Activated CD4-positive, alpha-beta T cell treated with anti-CD3 and anti-CD28 coated beads, Interleukin-2, amount 10 ng/mL, durations not matched to agents 24 days and 14 days (primary cell): ENCODE measurements around the gene GLT8D2. TPM values are rescaled to one million over a fixed set of nuclear protein-coding genes. Genes with fewer than 3 reads are reported as not detected.

ENCODE experiments used
- DNase-seq: peaks from one replicate; pipeline ENCODE4 v3.0.0; 2022
- H3K27ac Mint-ChIP-seq: one replicate; pipeline ENCODE4 v1.8.0; 2022; ENCODE audit warnings: mild to moderate bottlenecking, mixed read lengths
- H3K27me3 Mint-ChIP-seq: one replicate; pipeline ENCODE4 v1.8.0; 2022; ENCODE audit warnings: mixed read lengths
- H3K36me3 Mint-ChIP-seq: one replicate; pipeline ENCODE4 v1.8.0; 2022; ENCODE audit warnings: low read depth, mild to moderate bottlenecking, mixed read lengths
- H3K4me1 Mint-ChIP-seq: one replicate; pipeline ENCODE4 v1.8.0; 2021; ENCODE audit warnings: mixed read lengths
- H3K4me3 Mint-ChIP-seq: one replicate; pipeline ENCODE4 v1.8.0; 2022; ENCODE audit warnings: mild to moderate bottlenecking, moderate library complexity, mixed read lengths
- H3K9me3 Mint-ChIP-seq: one replicate; pipeline ENCODE4 v1.8.0; 2021; ENCODE audit warnings: mixed read lengths
- intact Hi-C: fragments of 100-400 bp; cut with micrococcal nuclease; formaldehyde crosslinking; loops from one replicate; pipeline ENCODE4 v1.15.1; 2023
- total RNA-seq: library from RNA; stranded (reverse); gene quantifications from 2 replicates; pipeline ENCODE4 v1.2.3, GENCODE V29; 2022

Gene GLT8D2
- 0.31 TPM in 1 of 2 replicates, not detected in the other for total RNA-seq

DNA sequence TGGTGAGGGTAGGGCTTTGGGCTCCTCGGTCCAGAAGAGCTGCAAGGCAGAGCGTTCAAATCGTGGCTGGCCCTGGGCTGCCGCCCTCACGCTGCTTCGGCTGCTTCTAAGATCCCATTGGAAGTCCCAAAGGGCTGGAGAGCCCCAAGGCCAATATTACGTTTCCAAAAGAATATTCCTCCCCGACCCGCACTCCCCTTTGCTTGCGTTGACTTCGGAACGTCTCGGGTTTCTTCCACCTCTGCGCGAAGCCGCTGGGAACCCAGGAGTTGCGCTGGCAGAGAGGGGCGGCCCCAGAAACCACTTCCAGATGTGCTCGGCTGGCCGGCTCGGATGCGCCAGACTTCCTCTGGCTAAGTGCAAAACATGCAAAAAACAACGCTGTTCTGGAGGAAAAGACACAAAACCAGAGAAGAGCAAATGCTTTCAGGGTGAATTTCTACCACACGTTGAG, at the start of gene GLT8D2:
Gene GLT8D2 (minus strand): TSS at position 285 of the 454 bp plus-strand sequence. CDS start 30,539 bp downstream, outside the sequence.
- intact Hi-C loops, result no loop called here
- Mint-ChIP-seq H3K27ac (no peak within 1 kb of the TSS), H3K36me3 (no peaks in the 10 kb centered on the region), H3K4me3 (peak within 1 kb of the TSS; percentile 47), H3K27me3 (peaks cover 56% of the 10 kb centered on the region), H3K4me1 (peaks cover 4% of the 10 kb centered on the region), H3K9me3 (no peaks in the 10 kb centered on the region)
- DNase-seq, result peak; percentile 64

- Mint-ChIP-seq H3K36me3 (peaks cover 31% of the 10 kb centered on the region), H3K9me3 (no peaks in the 10 kb centered on the region), H3K27ac (no peak overlapping the region), H3K27me3 (no peaks in the 10 kb centered on the region), H3K4me3 (no peak overlapping the region), H3K4me1 (no peaks in the 10 kb centered on the region)
- no peak for DNase-seq
- intact Hi-C loops, result no loop called here
These were observed 48.0 kb upstream of the GLT8D2 start for GRCh38 chr12:104097954-104098353.

GRCh38 chr12:104095289-104095688, 45.3 kb upstream of the GLT8D2 start:
- no peaks in the 10 kb centered on the region for H3K27me3 Mint-ChIP-seq
- no peaks in the 10 kb centered on the region for H3K4me1 Mint-ChIP-seq
- H3K4me3 Mint-ChIP-seq, result no peak overlapping the region
- H3K27ac Mint-ChIP-seq, result no peak overlapping the region
- peaks cover 28% of the 10 kb centered on the region for H3K36me3 Mint-ChIP-seq
- no peak for DNase-seq
- intact Hi-C loops, result no loop called here
- H3K9me3 Mint-ChIP-seq, result no peaks in the 10 kb centered on the region

DNA sequence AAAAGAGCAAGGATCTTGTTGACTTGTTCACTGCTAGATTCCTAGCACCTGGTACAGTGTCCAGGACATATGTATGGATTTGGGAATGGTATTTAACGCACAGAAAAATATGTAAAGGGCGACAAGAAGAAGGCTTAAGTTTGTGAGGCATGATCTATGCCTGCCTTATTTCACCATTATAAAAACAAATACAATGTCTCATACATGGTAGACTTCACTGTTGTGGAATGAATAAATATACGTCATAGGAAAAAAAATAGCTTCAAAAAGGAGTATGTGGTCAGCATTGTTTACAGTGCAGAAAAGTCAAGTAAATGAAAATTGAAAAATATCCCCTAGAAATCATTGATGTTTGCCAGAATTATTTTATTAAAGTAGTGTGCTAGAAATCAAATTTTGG, 44.3 kb upstream of the GLT8D2 start:
- DNase-seq, result no peak
- no peaks in the 10 kb centered on the region for H3K27me3 Mint-ChIP-seq
- H3K4me1 Mint-ChIP-seq, result no peaks in the 10 kb centered on the region
- H3K4me3 Mint-ChIP-seq, result no peak overlapping the region
- no peak overlapping the region for H3K27ac Mint-ChIP-seq
- no peaks in the 10 kb centered on the region for H3K9me3 Mint-ChIP-seq
- peaks cover 34% of the 10 kb centered on the region for H3K36me3 Mint-ChIP-seq
- intact Hi-C loops, result no loop called here

GRCh38 chr12:104091136-104091535, 41.1 kb upstream of the GLT8D2 start:
- Mint-ChIP-seq H3K27me3 (no peaks in the 10 kb centered on the region), H3K4me3 (no peak overlapping the region), H3K27ac (no peak overlapping the region), H3K9me3 (no peaks in the 10 kb centered on the region), H3K36me3 (peaks cover 38% of the 10 kb centered on the region), H3K4me1 (no peaks in the 10 kb centered on the region)
- DNase-seq, result no peak
- intact Hi-C loops, result no loop called here

GRCh38 chr12:104090685-104091084, 40.7 kb upstream of the GLT8D2 start:
- H3K36me3 Mint-ChIP-seq, result peaks cover 40% of the 10 kb centered on the region
- H3K9me3 Mint-ChIP-seq, result no peaks in the 10 kb centered on the region
- no peak for DNase-seq
- no peak overlapping the region for H3K4me3 Mint-ChIP-seq
- H3K27me3 Mint-ChIP-seq, result no peaks in the 10 kb centered on the region
- no peak overlapping the region for H3K27ac Mint-ChIP-seq
- H3K4me1 Mint-ChIP-seq, result no peaks in the 10 kb centered on the region
- intact Hi-C loops, result no loop called here

DNA sequence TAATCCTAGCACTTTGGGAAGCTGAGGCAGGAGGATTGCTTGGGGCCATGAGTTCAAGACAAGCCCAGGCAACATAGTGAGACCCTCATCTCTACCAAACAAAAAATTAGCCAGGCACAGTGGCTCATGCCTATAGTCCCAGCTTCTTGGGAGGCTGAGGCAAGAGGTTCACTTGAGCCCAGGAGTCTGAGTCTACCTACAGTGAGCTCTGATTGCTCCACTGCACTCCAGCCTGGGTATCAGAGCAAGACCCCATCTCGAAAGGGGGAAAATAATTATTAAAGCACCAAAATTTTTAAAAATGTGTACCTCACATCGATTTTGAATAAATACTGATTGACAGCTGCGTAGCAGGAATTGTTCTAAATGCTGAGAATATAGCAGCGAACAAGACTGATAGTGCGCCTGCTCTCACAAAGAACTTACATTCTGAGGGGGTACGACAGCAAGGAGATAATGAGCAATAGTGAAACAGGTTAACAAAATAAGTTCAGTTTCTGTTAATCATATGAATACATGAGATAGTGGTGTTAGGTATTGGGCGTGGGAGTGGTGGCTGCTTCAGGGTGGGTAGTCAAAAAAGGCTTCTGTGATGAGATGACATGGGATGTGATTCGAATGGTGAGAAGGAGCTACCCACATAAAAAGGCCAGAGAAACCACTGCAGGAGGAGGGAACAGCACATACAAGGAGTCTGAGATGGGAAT, 33.9 kb upstream of the GLT8D2 start:
- H3K27ac Mint-ChIP-seq, result peak overlapping the region; percentile 47
- H3K4me1 Mint-ChIP-seq, result peaks cover 10% of the 10 kb centered on the region
- H3K9me3 Mint-ChIP-seq, result no peaks in the 10 kb centered on the region
- intact Hi-C loops, result loop anchor here (1.0 kb wide), 1 partner anchor 20 kb away; the partner anchor contains the start of gene HCFC2
- no peaks in the 10 kb centered on the region for H3K27me3 Mint-ChIP-seq
- peak overlapping the region; percentile 34 for H3K4me3 Mint-ChIP-seq
- DNase-seq, result peak; percentile 52
- peaks cover 45% of the 10 kb centered on the region for H3K36me3 Mint-ChIP-seq

GRCh38 chr12:104080764-104081163, 30.8 kb upstream of the GLT8D2 start:
- Mint-ChIP-seq H3K27ac (no peak overlapping the region), H3K9me3 (no peaks in the 10 kb centered on the region), H3K36me3 (peaks cover 36% of the 10 kb centered on the region), H3K4me1 (peaks cover 10% of the 10 kb centered on the region), H3K27me3 (no peaks in the 10 kb centered on the region), H3K4me3 (no peak overlapping the region)
- no peak for DNase-seq
- intact Hi-C loops, result no loop called here

GRCh38 chr12:104079024-104079423, 29.0 kb upstream of the GLT8D2 start:
- H3K9me3 Mint-ChIP-seq, result no peaks in the 10 kb centered on the region
- H3K4me3 Mint-ChIP-seq, result no peak overlapping the region
- peaks cover 31% of the 10 kb centered on the region for H3K36me3 Mint-ChIP-seq
- DNase-seq, result no peak
- no peak overlapping the region for H3K27ac Mint-ChIP-seq
- H3K4me1 Mint-ChIP-seq, result peaks cover 3% of the 10 kb centered on the region
- intact Hi-C loops, result no loop called here
- no peaks in the 10 kb centered on the region for H3K27me3 Mint-ChIP-seq

DNA sequence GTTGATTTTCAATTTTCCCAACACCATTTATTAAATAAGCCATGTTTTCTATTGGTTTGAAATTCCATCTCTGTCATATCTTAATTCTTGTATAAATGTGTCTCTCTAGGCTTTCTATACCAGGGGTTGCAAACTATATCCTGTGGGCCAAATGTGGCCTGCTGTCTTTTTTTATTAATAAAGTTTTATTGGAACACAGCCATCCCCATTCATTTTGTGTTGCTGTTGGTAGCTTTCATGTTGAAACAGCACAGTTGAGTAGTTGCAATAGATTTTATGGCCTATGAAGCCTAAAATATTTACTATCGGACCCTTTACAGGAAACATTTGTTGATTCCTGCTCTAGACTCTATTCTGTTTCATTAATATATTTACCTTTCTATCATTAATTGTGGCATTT, 23.7 kb upstream of the GLT8D2 start:
- DNase-seq, result no peak
- Mint-ChIP-seq H3K27me3 (no peaks in the 10 kb centered on the region), H3K4me3 (no peak overlapping the region), H3K9me3 (no peaks in the 10 kb centered on the region), H3K36me3 (peaks cover 22% of the 10 kb centered on the region), H3K4me1 (no peaks in the 10 kb centered on the region), H3K27ac (no peak overlapping the region)
- intact Hi-C loops, result no loop called here

DNA sequence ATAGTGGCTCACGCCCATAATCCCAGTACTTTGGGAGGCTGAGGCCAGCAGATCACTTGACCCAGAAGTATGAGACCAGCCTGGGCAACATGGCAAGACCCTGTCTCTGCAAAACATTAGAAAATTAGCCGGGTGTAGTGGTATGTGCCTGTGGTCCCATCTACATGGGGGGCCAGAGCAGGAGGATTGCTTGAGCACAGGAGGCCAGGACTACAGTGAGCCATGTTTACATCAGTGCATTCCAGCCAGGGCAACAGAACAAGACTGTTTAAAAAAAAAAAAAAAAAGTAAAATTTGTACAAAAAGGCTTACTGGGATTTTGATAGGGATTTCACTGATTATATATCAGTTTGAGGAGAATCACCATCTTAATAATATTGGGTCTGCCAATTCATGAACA, 22.1 kb upstream of the GLT8D2 start:
- Mint-ChIP-seq H3K4me3 (no peak overlapping the region), H3K36me3 (peaks cover 29% of the 10 kb centered on the region), H3K27me3 (no peaks in the 10 kb centered on the region), H3K4me1 (peaks cover 2% of the 10 kb centered on the region), H3K9me3 (no peaks in the 10 kb centered on the region), H3K27ac (no peak overlapping the region)
- intact Hi-C loops, result no loop called here
- no peak for DNase-seq

DNA sequence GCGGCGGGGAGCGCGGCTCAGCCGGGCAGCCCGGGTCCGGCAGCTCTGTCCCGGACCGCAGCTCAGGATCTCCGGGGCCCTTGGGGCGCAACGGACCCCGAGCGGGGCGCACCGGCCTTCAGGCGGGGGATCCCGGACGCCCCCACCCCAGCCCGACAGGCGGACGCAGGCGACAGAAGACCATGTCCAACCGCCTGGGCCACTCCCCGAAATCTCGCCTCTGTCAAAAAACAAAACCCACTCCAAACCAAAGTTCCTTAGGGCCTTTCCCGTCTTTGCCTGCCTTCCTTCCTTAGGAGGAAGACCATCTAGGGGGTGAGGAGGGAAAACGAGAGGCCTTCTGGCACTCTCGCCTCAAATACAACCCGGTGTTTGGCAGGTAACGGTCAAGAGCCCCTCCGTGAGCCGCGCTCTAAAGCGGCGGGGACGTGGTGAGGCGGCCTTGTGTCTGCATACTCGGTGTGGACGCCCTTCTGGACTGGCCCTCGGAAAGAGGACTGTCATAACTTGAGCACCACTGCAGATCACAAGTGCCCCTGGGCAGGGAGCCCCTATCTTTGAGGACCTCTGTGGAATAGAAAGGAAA, 14.9 kb upstream of the GLT8D2 start:
- H3K4me3 Mint-ChIP-seq, result peak overlapping the region; percentile 98
- intact Hi-C loops, result loop anchor here (1.0 to 5.0 kb wide), 7 partner anchors 19 to 224 kb away; partner anchors contain the start of genes HSP90B1, NFYB, NT5DC3 and TDG
- H3K27me3 Mint-ChIP-seq, result peaks cover 23% of the 10 kb centered on the region
- peaks cover 18% of the 10 kb centered on the region for H3K4me1 Mint-ChIP-seq
- H3K36me3 Mint-ChIP-seq, result peaks cover 17% of the 10 kb centered on the region
- no peaks in the 10 kb centered on the region for H3K9me3 Mint-ChIP-seq
- H3K27ac Mint-ChIP-seq, result peak overlapping the region; percentile 72
- DNase-seq, result peak; percentile 70

GRCh38 chr12:104064031-104064841, 14.2 kb upstream of the GLT8D2 start, which contains the start of gene HCFC2:
Gene HCFC2, plus strand, starts transcription at chr12:104064531. Its CDS starts 30 bp downstream, at chr12:104064561.
- H3K4me1 Mint-ChIP-seq, result peaks cover 20% of the 10 kb centered on the region
- DNase-seq, result peak; percentile 97
- H3K27me3 Mint-ChIP-seq, result peaks cover 30% of the 10 kb centered on the region
- peak within 1 kb of the TSS; percentile 91 for H3K27ac Mint-ChIP-seq
- H3K36me3 Mint-ChIP-seq, result peaks cover 13% of the 10 kb centered on the region
- peak within 1 kb of the TSS; percentile 98 for H3K4me3 Mint-ChIP-seq
- intact Hi-C loops, result loop anchor here (1.0 to 5.0 kb wide), 7 partner anchors 20 to 223 kb away; partner anchors contain the start of genes HSP90B1, NFYB, NT5DC3 and TDG
- no peaks in the 10 kb centered on the region for H3K9me3 Mint-ChIP-seq

DNA sequence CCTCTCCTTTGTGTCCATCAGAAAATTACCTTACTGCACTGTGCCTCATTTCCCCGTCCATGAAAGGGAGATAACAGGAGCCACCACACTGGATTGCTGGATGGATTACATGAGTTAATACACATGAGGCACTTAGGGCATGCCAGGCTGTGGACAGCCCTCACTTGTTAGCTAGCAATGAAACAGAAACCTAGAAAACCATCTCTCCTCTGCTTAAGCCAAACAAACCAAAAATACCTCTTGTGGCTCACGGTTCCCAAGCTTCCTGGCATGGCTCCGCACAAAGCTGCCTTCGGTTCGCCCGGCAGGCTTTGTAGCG, 13.7 kb upstream of the GLT8D2 start:
- Mint-ChIP-seq H3K27ac (no peak overlapping the region), H3K9me3 (no peaks in the 10 kb centered on the region), H3K27me3 (peaks cover 33% of the 10 kb centered on the region), H3K4me1 (peaks cover 20% of the 10 kb centered on the region), H3K36me3 (peaks cover 10% of the 10 kb centered on the region), H3K4me3 (peak overlapping the region; percentile 98)
- no peak for DNase-seq
- intact Hi-C loops, result loop anchor here (1.0 to 5.0 kb wide), 7 partner anchors 21 to 224 kb away; partner anchors contain the start of genes HSP90B1, NFYB, NT5DC3 and TDG
